ENCODE measurements around the gene TAS2R38. TPM values are rescaled to one million over a fixed set of nuclear protein-coding genes. Genes with fewer than 3 reads are reported as not detected.

The TAS2R38 gene
- total RNA-seq, 4 donors from 2014 or later = not detected

GRCh38 chr7:142009187-142009586, 35.6 kb upstream of the TAS2R38 start:
- H3K4me3 ChIP-seq = no peak overlapping the region
- no peaks in the 10 kb centered on the region for H3K27me3 ChIP-seq
- H3K36me3 ChIP-seq = no peaks in the 10 kb centered on the region
- H3K27ac ChIP-seq = no peak overlapping the region
- DNase-seq (ENCODE audit: low spot score in 2 of 2) = no peak
- no peaks in the 10 kb centered on the region for H3K4me1 ChIP-seq
- WGBS = 64% methylated on average over 1 of the region's 1 CpG
- no peak for TF ChIP-seq POLR2A (IDR thresholded peaks at IDR 0.05)
- no peak for TF ChIP-seq EP300 (IDR thresholded peaks at IDR 0.05)
- no peak for TF ChIP-seq CTCF (IDR thresholded peaks at IDR 0.05)
- TF ChIP-seq POLR2AphosphoS5 (IDR thresholded peaks at IDR 0.05) = no peak
- H3K9me3 ChIP-seq = peaks cover 3% of the 10 kb centered on the region

GRCh38 chr7:142006577-142006976, 33.0 kb upstream of the TAS2R38 start:
- Histone ChIP-seq H3K4me3 (no peak overlapping the region), H3K27ac (no peak overlapping the region), H3K4me1 (no peaks in the 10 kb centered on the region), H3K27me3 (no peaks in the 10 kb centered on the region), H3K9me3 (no peaks in the 10 kb centered on the region), H3K36me3 (no peaks in the 10 kb centered on the region)
- DNase-seq (ENCODE audit: low spot score in 2 of 2) = no peak
- TF ChIP-seq EP300 (IDR thresholded peaks at IDR 0.05) (no peak), CTCF (IDR thresholded peaks at IDR 0.05) (no peak), POLR2AphosphoS5 (IDR thresholded peaks at IDR 0.05) (no peak), POLR2A (IDR thresholded peaks at IDR 0.05) (no peak)
- WGBS = 70% methylated on average over 2 of the region's 2 CpGs

GRCh38 chr7:142002179-142002578, 28.6 kb upstream of the TAS2R38 start:
- no peaks in the 10 kb centered on the region for H3K9me3 ChIP-seq
- no peak overlapping the region for H3K4me3 ChIP-seq
- H3K27me3 ChIP-seq = no peaks in the 10 kb centered on the region
- no peaks in the 10 kb centered on the region for H3K36me3 ChIP-seq
- WGBS = 83% methylated on average over 1 of the region's 1 CpG
- no peaks in the 10 kb centered on the region for H3K4me1 ChIP-seq
- no peak for DNase-seq (ENCODE audit: low spot score in 2 of 2)
- TF ChIP-seq EP300 (IDR thresholded peaks at IDR 0.05) (no peak), POLR2AphosphoS5 (IDR thresholded peaks at IDR 0.05) (no peak), CTCF (IDR thresholded peaks at IDR 0.05) (no peak), POLR2A (IDR thresholded peaks at IDR 0.05) (no peak)
- no peak overlapping the region for H3K27ac ChIP-seq

- Histone ChIP-seq H3K4me1 (no peaks in the 10 kb centered on the region), H3K4me3 (no peak overlapping the region), H3K27me3 (no peaks in the 10 kb centered on the region), H3K36me3 (no peaks in the 10 kb centered on the region), H3K9me3 (no peaks in the 10 kb centered on the region), H3K27ac (no peak overlapping the region)
- DNase-seq (ENCODE audit: low spot score in 2 of 2) = no peak
- 65% methylated on average over 4 of the region's 4 CpGs for WGBS
- no peak for TF ChIP-seq CTCF (IDR thresholded peaks at IDR 0.05)
- no peak for TF ChIP-seq POLR2A (IDR thresholded peaks at IDR 0.05)
- TF ChIP-seq EP300 (IDR thresholded peaks at IDR 0.05) = no peak
- no peak for TF ChIP-seq POLR2AphosphoS5 (IDR thresholded peaks at IDR 0.05)
These were observed 27.7 kb upstream of the TAS2R38 start for GRCh38 chr7:142001163-142001874.

- DNase-seq (ENCODE audit: low spot score in 2 of 2) = no peak
- 91% methylated on average over 3 of the region's 3 CpGs for WGBS
These were observed 26.7 kb upstream of the TAS2R38 start for GRCh38 chr7:142000244-142000643.

More at GRCh38 chr7:142000244-142000643, 26.7 kb upstream of the TAS2R38 start:
- Histone ChIP-seq H3K36me3 (no peaks in the 10 kb centered on the region), H3K9me3 (no peaks in the 10 kb centered on the region), H3K27ac (no peak overlapping the region), H3K4me3 (no peak overlapping the region), H3K27me3 (no peaks in the 10 kb centered on the region), H3K4me1 (no peaks in the 10 kb centered on the region)
- TF ChIP-seq POLR2AphosphoS5 (IDR thresholded peaks at IDR 0.05) = no peak
- no peak for TF ChIP-seq EP300 (IDR thresholded peaks at IDR 0.05)
- no peak for TF ChIP-seq CTCF (IDR thresholded peaks at IDR 0.05)
- no peak for TF ChIP-seq POLR2A (IDR thresholded peaks at IDR 0.05)
